ENCODE results near the gene NKX1-1. TPM values are rescaled to one million over a fixed set of nuclear protein-coding genes. Genes with fewer than 3 reads are reported as not detected.

NKX1-1 gene
- total RNA-seq (not detected), polyA plus RNA-seq (not detected)
- long read RNA-seq, donor 1 = 0 reads
- long read RNA-seq, donor 2 = 0 reads
- long read RNA-seq, donor 3 = 0 reads
- long read RNA-seq, donor 4 = 0 reads
- long read RNA-seq, donor 5 = 0 reads

GRCh38 chr4:1406394-1406980 is at the start of gene NKX1-1:
NKX1-1 (minus strand) TSS chr4:1406442; CDS start chr4:1406442, 0 bp downstream.
- H3K9me3 ChIP-seq (ENCODE audit: control insufficient read depth in 4 of 4, insufficient read depth in 3 of 4, low read length in 3 of 4) = peaks cover 0 to 16% (median 0%) of the 10 kb centered on the region in 4 donors
- no peak for ATAC-seq (ENCODE audit: insufficient read depth, low FRiP score)
- H3K4me1 ChIP-seq (ENCODE audit: control insufficient read depth in 5 of 5, insufficient read depth in 5 of 5, low read length in 5 of 5) = peaks cover 0 to 22% (median 0%) of the 10 kb centered on the region in 5 donors
- H3K9ac ChIP-seq (ENCODE audit: insufficient read depth in 1 of 2, low read length in 2 of 2) = no peak within 1 kb of the TSS
- H3K27me3 ChIP-seq (ENCODE audit: control insufficient read depth in 3 of 3, insufficient read depth in 3 of 3, low read length in 2 of 3) = peaks cover 22 to 60% (median 39%) of the 10 kb centered on the region in 3 donors
- no peak for DNase-seq
- no peak for TF ChIP-seq CTCF (IDR thresholded peaks at IDR 0.05; ENCODE audit: control extremely low read depth, extremely low read depth)
- H3K4me3 ChIP-seq = no peak within 1 kb of the TSS
- no peak within 1 kb of the TSS for H3K27ac ChIP-seq (ENCODE audit: low read depth in 1 of 2, low read length in 1 of 2)
- no peaks in the 10 kb centered on the region for H3K36me3 ChIP-seq (ENCODE audit: control insufficient read depth in 4 of 4, insufficient read depth in 4 of 4, low read length in 4 of 4)
- 5% methylated on average over 58 to 91 of the region's 91 CpGs for WGBS, 2 donors

GRCh38 chr4:1453731-1454130 is 47.5 kb upstream of the NKX1-1 start:
- Histone ChIP-seq H3K27ac (ENCODE audit: low read depth in 1 of 2, low read length in 1 of 2) (no peak overlapping the region), H3K9me3 (ENCODE audit: control insufficient read depth in 4 of 4, insufficient read depth in 3 of 4, low read length in 3 of 4) (peaks cover 0 to 8% (median 2%) of the 10 kb centered on the region in 4 donors), H3K27me3 (ENCODE audit: control insufficient read depth in 3 of 3, insufficient read depth in 3 of 3, low read length in 2 of 3) (peaks cover 3 to 21% (median 6%) of the 10 kb centered on the region in 3 donors), H3K9ac (ENCODE audit: insufficient read depth in 1 of 2, low read length in 2 of 2) (no peak overlapping the region), H3K4me1 (ENCODE audit: control insufficient read depth in 5 of 5, insufficient read depth in 5 of 5, low read length in 5 of 5) (no peaks in the 10 kb centered on the region), H3K4me3 (no peak overlapping the region), H3K36me3 (ENCODE audit: control insufficient read depth in 4 of 4, insufficient read depth in 4 of 4, low read length in 4 of 4) (no peaks in the 10 kb centered on the region)
- 88 to 92% methylated on average over 2 of the region's 2 CpGs for WGBS, 2 donors
- DNase-seq (no peak), ATAC-seq (ENCODE audit: insufficient read depth, low FRiP score) (no peak)
- no peak for TF ChIP-seq CTCF (IDR thresholded peaks at IDR 0.05; ENCODE audit: control extremely low read depth, extremely low read depth)

DNA sequence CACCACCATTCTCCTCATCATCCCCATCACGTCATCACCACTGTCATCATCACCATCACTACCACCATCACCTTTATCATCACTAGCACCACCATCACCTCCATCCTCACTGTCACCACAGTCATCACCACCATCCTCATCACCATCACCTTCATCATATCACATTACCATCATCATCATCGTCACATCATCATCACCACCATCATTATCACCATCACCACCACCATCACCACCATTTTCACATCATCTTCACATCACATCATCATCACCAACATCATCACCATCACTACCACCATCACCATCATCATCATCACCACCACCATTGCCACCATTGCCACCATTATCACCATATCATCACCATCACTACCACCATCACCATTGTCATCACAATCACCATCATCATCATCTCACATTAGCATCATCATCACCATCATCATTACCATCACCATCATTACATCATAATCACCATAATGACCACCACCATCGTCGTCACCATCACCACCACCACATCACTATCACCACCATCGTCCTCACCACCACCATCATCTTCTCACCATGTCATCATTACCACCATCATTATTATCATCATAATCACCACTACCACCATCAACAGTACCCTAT is 46.3 kb upstream of the NKX1-1 start:
- no peak for TF ChIP-seq CTCF (IDR thresholded peaks at IDR 0.05; ENCODE audit: control extremely low read depth, extremely low read depth)
- WGBS, 2 donors = 57 to 70% methylated on average over 5 of the region's 5 CpGs
- peaks cover 0 to 8% (median 2%) of the 10 kb centered on the region in 4 donors for H3K9me3 ChIP-seq (ENCODE audit: control insufficient read depth in 4 of 4, insufficient read depth in 3 of 4, low read length in 3 of 4)
- DNase-seq (no peak), ATAC-seq (ENCODE audit: insufficient read depth, low FRiP score) (no peak)
- H3K27me3 ChIP-seq (ENCODE audit: control insufficient read depth in 3 of 3, insufficient read depth in 3 of 3, low read length in 2 of 3) = peaks cover 0 to 13% (median 3%) of the 10 kb centered on the region in 3 donors
- no peak overlapping the region for H3K4me3 ChIP-seq
- no peak overlapping the region for H3K27ac ChIP-seq (ENCODE audit: low read depth in 1 of 2, low read length in 1 of 2)
- no peaks in the 10 kb centered on the region for H3K36me3 ChIP-seq (ENCODE audit: control insufficient read depth in 4 of 4, insufficient read depth in 4 of 4, low read length in 4 of 4)
- no peaks in the 10 kb centered on the region for H3K4me1 ChIP-seq (ENCODE audit: control insufficient read depth in 5 of 5, insufficient read depth in 5 of 5, low read length in 5 of 5)
- H3K9ac ChIP-seq (ENCODE audit: insufficient read depth in 1 of 2, low read length in 2 of 2) = no peak overlapping the region
